H1 (cell line): ENCODE measurements around the gene FBXL17. TPM values are rescaled to one million over a fixed set of nuclear protein-coding genes. Genes with fewer than 3 reads are reported as not detected.

ENCODE experiments used
- CTCF ChIA-PET: fragments of 300-600 bp; sonication (Branson Sonifier 250); formaldehyde crosslinking; loops from one replicate; lab custom pipeline; 2021; ENCODE audit not compliant: partially characterized antibody; lab: Charles Lee
- POLR2A ChIA-PET: fragments of 300-600 bp; sonication (Branson Sonifier 250); formaldehyde crosslinking; loops from one replicate; lab custom pipeline; 2021; ENCODE audit warnings: inconsistent platforms; ENCODE audit not compliant: partially characterized antibody; lab: Charles Lee
- DNase-seq, 2 experiments: peaks; one replicate each; pipeline versions ENCODE4 v3.0.0 to v3.0.0-alpha.2; 2010 to 2022; ENCODE audit warnings: low spot score in 2 of 2, low read depth in 1 of 2, mixed read lengths in 1 of 2
- FAIRE-seq: peaks from 2 replicates; lab custom pipeline; 2011; peaks lifted over from hg19 to GRCh38; lab: Jason Lieb, UNC
- H2AFZ ChIP-seq: 2 replicates; pipeline ENCODE4 v1.8.1; 2012; ENCODE audit warnings: low read length, inconsistent platforms
- H2AK5ac ChIP-seq: 2 replicates; pipeline ENCODE4 v1.6.1; 2013; ENCODE audit warnings: low read depth, low read length
- H2BK120ac ChIP-seq: replicated peaks from 2 replicates; pipeline ENCODE3; 2013; ENCODE audit warnings: low read depth, low read length, inconsistent platforms
- H2BK12ac ChIP-seq: 2 replicates; pipeline ENCODE4 v1.6.1; 2013; ENCODE audit warnings: low read depth, low read length
- H2BK15ac ChIP-seq: 2 replicates; pipeline ENCODE4 v1.6.1; 2013; ENCODE audit warnings: low read length
- H2BK20ac ChIP-seq: 2 replicates; pipeline ENCODE4 v1.6.1; 2013; ENCODE audit warnings: low read length
- H2BK5ac ChIP-seq: 2 replicates; pipeline ENCODE4 v1.6.1; 2013; ENCODE audit warnings: low read depth, low read length
- H3K14ac ChIP-seq: 2 replicates; pipeline ENCODE4 v1.6.1; 2013; ENCODE audit warnings: inconsistent platforms; ENCODE audit not compliant: insufficient read length
- H3K18ac ChIP-seq: 2 replicates; pipeline ENCODE4 v1.6.1; 2013; ENCODE audit warnings: low read length; ENCODE audit errors: extremely low read depth
- H3K23ac ChIP-seq: 2 replicates; pipeline ENCODE4 v1.6.1; 2013; ENCODE audit warnings: inconsistent platforms; ENCODE audit not compliant: insufficient read length
- H3K23me2 ChIP-seq: 2 replicates; pipeline ENCODE4 v1.6.1; 2013; ENCODE audit warnings: low read depth, low read length
- H3K27ac ChIP-seq: 2 replicates; pipeline ENCODE4 v1.6.1; 2011; ENCODE audit warnings: low read depth, low read length, inconsistent platforms
- H3K27me3 ChIP-seq, 4 experiments: replicated peaks in 1 of 4; 1 replicate in 1 of 4; 2 replicates in 3 of 4; pipeline versions ENCODE4 v1.6.1 to v1.8.1; 2011 to 2013; ENCODE audit warnings: low read length in 3 of 4, mild to moderate bottlenecking in 3 of 4, inconsistent platforms in 2 of 4, mixed read lengths in 2 of 4, moderate library complexity in 1 of 4; ENCODE audit not compliant: control insufficient read depth in 3 of 4, insufficient read depth in 3 of 4; ENCODE audit errors: extremely low read depth in 1 of 4
- H3K36me3 ChIP-seq, 4 experiments: 2 replicates each; pipeline versions ENCODE4 v1.6.1 to v1.8.1; 2011 to 2013; ENCODE audit warnings: mild to moderate bottlenecking in 4 of 4, low read length in 3 of 4, moderate library complexity in 2 of 4, control low read depth in 1 of 4, inconsistent platforms in 1 of 4; ENCODE audit not compliant: insufficient read depth in 4 of 4, control insufficient read depth in 2 of 4
- H3K4ac ChIP-seq: replicated peaks from 2 replicates; pipeline ENCODE3; 2013; ENCODE audit warnings: low read length, low read depth, mixed read lengths, inconsistent platforms; ENCODE audit not compliant: insufficient read length
- H3K4me1 ChIP-seq, 4 experiments: replicated peaks in 1 of 4; 1 replicate in 1 of 4; 2 replicates in 3 of 4; pipeline versions ENCODE4 v1.6.1 to v1.8.1; 2011 to 2013; ENCODE audit warnings: low read length in 3 of 4, inconsistent platforms in 2 of 4, mixed read lengths in 1 of 4; ENCODE audit not compliant: insufficient read depth in 4 of 4, control insufficient read depth in 3 of 4
- H3K4me2 ChIP-seq, 2 experiments: 2 replicates each; pipeline versions ENCODE4 v1.6.1 to v1.8.1; 2011 to 2013; ENCODE audit warnings: low read depth in 2 of 2, low read length in 2 of 2, control low read depth in 1 of 2, inconsistent platforms in 1 of 2, mild to moderate bottlenecking in 1 of 2; ENCODE audit not compliant: insufficient read depth in 1 of 2
- H3K4me3 ChIP-seq, 4 experiments: fragments of 200-600, 300-600 bp in 1 of 4; sonication (generic), shearing (Covaris generic), sonication (Bioruptor Twin) in 1 of 4; 2 replicates each; pipeline versions ENCODE4 v1.5.1 to v1.8.1; 2011 to 2016; ENCODE audit warnings: low read length in 4 of 4, low read depth in 3 of 4, control low read depth in 2 of 4, inconsistent platforms in 2 of 4, mild to moderate bottlenecking in 2 of 4, mixed read lengths in 1 of 4, moderate library complexity in 1 of 4; ENCODE audit not compliant: insufficient read depth in 2 of 4; ENCODE audit errors: extremely low read depth in 1 of 4
- H3K56ac ChIP-seq: replicated peaks from 2 replicates; pipeline ENCODE3; 2013; ENCODE audit warnings: low read depth, mild to moderate bottlenecking, mixed read lengths, low read length, inconsistent platforms; ENCODE audit not compliant: insufficient read length
- H3K79me1 ChIP-seq: 2 replicates; pipeline ENCODE4 v1.6.1; 2013; ENCODE audit warnings: low read depth, low read length, control low read depth
- H3K79me2 ChIP-seq, 2 experiments: 2 replicates each; pipeline versions ENCODE4 v1.6.1 to v1.8.1; 2012 to 2013; ENCODE audit warnings: low read length in 2 of 2, mild to moderate bottlenecking in 2 of 2, inconsistent platforms in 1 of 2; ENCODE audit not compliant: insufficient read depth in 2 of 2, control insufficient read depth in 1 of 2
- H3K9ac ChIP-seq, 4 experiments: replicated peaks in 1 of 4; 1 replicate in 1 of 4; 2 replicates in 3 of 4; pipeline versions ENCODE4 v1.6.1 to v1.8.1; 2011 to 2013; ENCODE audit warnings: low read depth in 3 of 4, low read length in 3 of 4, control low read depth in 2 of 4, mild to moderate bottlenecking in 2 of 4, moderate library complexity in 2 of 4, inconsistent platforms in 1 of 4; ENCODE audit errors: extremely low read depth in 1 of 4
- H3K9me3 ChIP-seq, 2 experiments: 2 replicates each; pipeline versions ENCODE4 v1.6.1 to v1.8.1; 2012 to 2013; ENCODE audit warnings: mild to moderate bottlenecking in 2 of 2, moderate library complexity in 2 of 2, control low read depth in 1 of 2, inconsistent platforms in 1 of 2, low read depth in 1 of 2, low read length in 1 of 2, mixed read lengths in 1 of 2; ENCODE audit not compliant: insufficient read depth in 2 of 2
- H4K20me1 ChIP-seq, 2 experiments: replicated peaks in 1 of 2; 2 replicates each; pipeline versions ENCODE3 to v1.8.1; 2011 to 2013; ENCODE audit warnings: inconsistent platforms in 2 of 2, low read length in 2 of 2, mild to moderate bottlenecking in 1 of 2; ENCODE audit not compliant: insufficient read depth in 2 of 2, control insufficient read depth in 1 of 2
- H4K5ac ChIP-seq: 2 replicates; pipeline ENCODE4 v1.6.1; 2013; ENCODE audit warnings: low read length, low read depth, mixed read lengths, inconsistent platforms; ENCODE audit not compliant: insufficient read length
- H4K8ac ChIP-seq: 2 replicates; pipeline ENCODE4 v1.8.0; 2013; ENCODE audit warnings: mild to moderate bottlenecking, moderate library complexity, low read length, inconsistent platforms; ENCODE audit not compliant: insufficient read depth; ENCODE audit errors: extremely low read depth
- H4K91ac ChIP-seq: replicated peaks from 2 replicates; pipeline ENCODE3; 2013; ENCODE audit warnings: low read length, mixed read lengths, inconsistent platforms; ENCODE audit not compliant: insufficient read length
- CBX5 ChIP-seq: fragments of 300-800, 300-1000 bp; sonication (generic); IDR thresholded peaks from 2 replicates; pipeline ENCODE4 v1.7.1; 2016; ENCODE audit warnings: antibody characterized with exemption, low read length, low read depth
- CHD2 ChIP-seq: IDR thresholded peaks from 2 replicates; pipeline ENCODE4 v1.6.1; 2012; ENCODE audit warnings: low read length, improper control_type of control experiment
- EP300 ChIP-seq, 2 experiments: IDR thresholded peaks; 1 replicate in 1 of 2; 2 replicates in 1 of 2; pipeline ENCODE4 v1.6.1; 2011 to 2012; ENCODE audit warnings: low read depth in 2 of 2, low read length in 2 of 2, mild to moderate bottlenecking in 2 of 2, borderline replicate concordance in 1 of 2, inconsistent platforms in 1 of 2, moderate library complexity in 1 of 2
- KDM1A ChIP-seq: fragments of 200-600, 300-600 bp; sonication (generic); IDR thresholded peaks from 2 replicates; pipeline ENCODE4 v1.7.1; 2016; ENCODE audit warnings: mild to moderate bottlenecking, low read length, borderline replicate concordance
- MAFK ChIP-seq: IDR thresholded peaks from 2 replicates; pipeline ENCODE4 v1.6.1; 2012; ENCODE audit warnings: low read depth, mild to moderate bottlenecking, improper control_type of control experiment, low read length
- NANOG ChIP-seq: IDR thresholded peaks from 2 replicates; pipeline ENCODE4 v1.6.1; 2011; ENCODE audit warnings: low read length, low read depth, mild to moderate bottlenecking, inconsistent platforms; ENCODE audit not compliant: insufficient read depth, poor library complexity, severe bottlenecking
- POU5F1 ChIP-seq: IDR thresholded peaks from 2 replicates; pipeline ENCODE4 v1.6.1; 2011; ENCODE audit warnings: low read depth, mild to moderate bottlenecking, low read length, moderate library complexity
- SAP30 ChIP-seq: fragments of 300-600 bp; sonication (generic); IDR thresholded peaks from 2 replicates; pipeline ENCODE4 v1.7.1; 2012; ENCODE audit warnings: low read length, moderate library complexity, mild to moderate bottlenecking, inconsistent platforms; ENCODE audit not compliant: insufficient read depth, insufficient replicate concordance
- TCF12 ChIP-seq: IDR thresholded peaks from 2 replicates; pipeline ENCODE4 v1.6.1; 2011; ENCODE audit warnings: low read depth, mild to moderate bottlenecking, low read length
- YY1 ChIP-seq: IDR thresholded peaks from 2 replicates; pipeline ENCODE4 v1.6.1; 2011; ENCODE audit warnings: low read depth, mild to moderate bottlenecking, low read length
- WGBS, 2 experiments: shearing (Covaris generic) in 1 of 2; methylation state at CpG; one replicate each; pipeline versions ENCODE4 v1.1.6 to v1.1.7; 2013 to 2015; ENCODE audit warnings: low lambda C conversion rate in 2 of 2, mixed read lengths in 2 of 2, inconsistent platforms in 1 of 2, low coverage in 1 of 2, missing lambda C conversion rate in 1 of 2; ENCODE audit not compliant: insufficient replicate concordance in 2 of 2, insufficient coverage in 1 of 2, insufficient read length in 1 of 2; ENCODE audit errors: extremely low coverage in 1 of 2, missing lambda C conversion rate in 1 of 2; 5-methylcytosine and 5-hydroxymethylcytosine counted together
- polyA plus RNA-seq, 7 experiments: library from polyadenylated mRNA; depleted of rRNA in 3 of 7; stranded (reverse) in 5 of 7; unstranded in 2 of 7; fragments of >200 nt in 5 of 7; fragments of 200-250 nt in 2 of 7; gene quantifications; 1 replicate in 5 of 7; 2 replicates in 1 of 7; 4 replicates in 1 of 7; pipeline versions ENCODE4 v1.2.1 to v1.2.3, GENCODE V29; 2011 to 2013; ENCODE audit warnings: missing spikeins in 2 of 7, mixed read lengths in 2 of 7
- total RNA-seq: library from RNA; stranded (reverse); fragmentation: NEBNext Ultra II Directional; extraction: Animal tissue kit (Norgen Biotek cat#: 25700); gene quantifications from 2 replicates; pipeline ENCODE4 v1.2.1, GENCODE V29; 2021
- TF ChIP-seq, protein P1 (sequence below), 3 experiments: IDR thresholded peaks; 1 replicate in 2 of 3; 2 replicates in 1 of 3; pipeline versions ENCODE4 v1.5.1 to v1.6.1; 2011; ENCODE audit warnings: low read length in 3 of 3, mild to moderate bottlenecking in 3 of 3, inconsistent platforms in 2 of 3, low read depth in 1 of 3, moderate library complexity in 1 of 3; ENCODE audit not compliant: insufficient read depth in 1 of 3; ENCODE audit errors: control extremely low read depth in 1 of 3

FBXL17 gene
- total and polyA plus RNA-seq, 2 of the 8 experiments (the other 6 are each of a cell fraction or from before 2014, with no cell fraction given) = 0.35 to 4.3 TPM

DNA sequence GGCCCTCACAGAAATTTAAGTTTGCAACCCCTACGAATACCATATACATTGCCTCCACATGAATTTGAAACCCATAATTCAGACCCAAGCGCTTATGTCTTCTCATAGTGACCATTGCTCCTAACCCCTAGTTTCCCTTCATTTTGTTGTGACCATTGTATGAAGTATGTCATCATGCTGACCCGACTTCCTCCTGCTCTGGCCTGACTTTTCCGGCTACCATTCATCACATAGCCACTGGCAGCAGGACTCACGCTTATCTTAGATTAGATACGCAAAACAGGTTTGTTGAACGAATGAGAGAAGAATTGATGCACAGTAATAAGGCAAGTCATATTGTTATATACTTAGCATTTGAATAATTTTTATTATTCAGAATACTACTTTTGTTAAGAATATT, 345.4 kb downstream of the FBXL17 start:
- no peak overlapping the region for H3K4me3 ChIP-seq
- H4K91ac ChIP-seq = no peak overlapping the region
- no peaks in the 10 kb centered on the region for H3K9me3 ChIP-seq
- H3K18ac ChIP-seq = no peak overlapping the region
- H3K14ac ChIP-seq = no peak overlapping the region
- no peak overlapping the region for H3K9ac ChIP-seq
- H2BK120ac ChIP-seq = no peak overlapping the region
- H2AFZ ChIP-seq = no peak overlapping the region
- H3K27ac ChIP-seq = no peak overlapping the region
- no peaks in the 10 kb centered on the region; a peak in 1 of 7 replicates for H3K4me1 ChIP-seq
- ChIA-PET CTCF (no interaction called here), POLR2A (no interaction called here)
- H2BK20ac ChIP-seq = no peak overlapping the region
- no peak overlapping the region for H3K23ac ChIP-seq
- no peaks in the 10 kb centered on the region for H3K79me2 ChIP-seq
- DNase-seq = no peak
- H4K5ac ChIP-seq = no peak overlapping the region
- no peak overlapping the region for H4K8ac ChIP-seq
- FAIRE-seq = no peak
- peak overlapping the region; percentile 65 for H3K4ac ChIP-seq
- no peak overlapping the region for H2BK15ac ChIP-seq
- 85% methylated on average over 7 of the region's 7 CpGs; no CpG with 5 or more reads in 1 of the 2 experiments for whole genome bisulfite sequencing, 2 experiments
- H3K36me3 ChIP-seq = no peaks in the 10 kb centered on the region
- H2AK5ac ChIP-seq = no peak overlapping the region
- no peaks in the 10 kb centered on the region for H4K20me1 ChIP-seq
- H3K27me3 ChIP-seq = no peaks in the 10 kb centered on the region
- no peaks in the 10 kb centered on the region for H3K79me1 ChIP-seq
- H2BK12ac ChIP-seq = no peak overlapping the region
- H3K23me2 ChIP-seq = no peaks in the 10 kb centered on the region
- no peak overlapping the region for H3K4me2 ChIP-seq
- no peak overlapping the region for H2BK5ac ChIP-seq
- no peak overlapping the region for H3K56ac ChIP-seq
- TF ChIP-seq YY1 (no peak), SAP30 (no peak), CBX5 (no peak), TCF12 (no peak), EP300 (IDR thresholded peaks at IDR 0.05; ENCODE audit: borderline replicate concordance in 1 of 2, low read depth in 2 of 2, low read length in 2 of 2) (no peak), NANOG (no peak), POU5F1 (no peak), KDM1A (no peak), MAFK (no peak), CHD2 (no peak)
- TF ChIP-seq, protein P1, sequence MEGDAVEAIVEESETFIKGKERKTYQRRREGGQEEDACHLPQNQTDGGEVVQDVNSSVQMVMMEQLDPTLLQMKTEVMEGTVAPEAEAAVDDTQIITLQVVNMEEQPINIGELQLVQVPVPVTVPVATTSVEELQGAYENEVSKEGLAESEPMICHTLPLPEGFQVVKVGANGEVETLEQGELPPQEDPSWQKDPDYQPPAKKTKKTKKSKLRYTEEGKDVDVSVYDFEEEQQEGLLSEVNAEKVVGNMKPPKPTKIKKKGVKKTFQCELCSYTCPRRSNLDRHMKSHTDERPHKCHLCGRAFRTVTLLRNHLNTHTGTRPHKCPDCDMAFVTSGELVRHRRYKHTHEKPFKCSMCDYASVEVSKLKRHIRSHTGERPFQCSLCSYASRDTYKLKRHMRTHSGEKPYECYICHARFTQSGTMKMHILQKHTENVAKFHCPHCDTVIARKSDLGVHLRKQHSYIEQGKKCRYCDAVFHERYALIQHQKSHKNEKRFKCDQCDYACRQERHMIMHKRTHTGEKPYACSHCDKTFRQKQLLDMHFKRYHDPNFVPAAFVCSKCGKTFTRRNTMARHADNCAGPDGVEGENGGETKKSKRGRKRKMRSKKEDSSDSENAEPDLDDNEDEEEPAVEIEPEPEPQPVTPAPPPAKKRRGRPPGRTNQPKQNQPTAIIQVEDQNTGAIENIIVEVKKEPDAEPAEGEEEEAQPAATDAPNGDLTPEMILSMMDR (IDR thresholded peaks at IDR 0.05; ENCODE audit: control extremely low read depth in 1 of 3, insufficient read depth in 1 of 3, low read depth in 1 of 3, low read length in 3 of 3) = no peak
